ENCODE data around the gene NKAPD1. TPM values are rescaled to one million over a fixed set of nuclear protein-coding genes. Genes with fewer than 3 reads are reported as not detected.

NKAPD1 gene
- total RNA-seq, 1 experiment from 2014 or later = 27.5 TPM

GRCh38 chr11:112113539-112114457 lies 39.7 kb downstream of the NKAPD1 start:
- POLR2A ChIA-PET = interaction anchor here (0.6 to 3.3 kb wide), 16 partner anchors 15 to 112 kb away, joined by 3 to 11 read pairs (median 4); partner anchors contain the start of genes IL18, PTS and TIMM8B

GRCh38 chr11:112114460-112114859 lies 40.4 kb downstream of the NKAPD1 start:
- H3K9me3 Mint-ChIP-seq (ENCODE audit: unreplicated experiment) = no peaks in the 10 kb centered on the region
- no peak for TF ChIP-seq CTCF (IDR thresholded peaks at IDR 0.05; ENCODE audit: unreplicated experiment)
- H3K4me3 Mint-ChIP-seq (ENCODE audit: unreplicated experiment) = no peak overlapping the region
- POLR2A ChIA-PET = interaction anchor here (0.6 to 3.3 kb wide), 13 partner anchors 16 to 112 kb away, joined by 3 to 11 read pairs (median 5); partner anchors contain the start of genes PTS and TIMM8B
- DNase-seq (ENCODE audit: unreplicated experiment) = no peak
- H3K27me3 Mint-ChIP-seq (ENCODE audit: insufficient read depth, unreplicated experiment) = no peaks in the 10 kb centered on the region
- H3K36me3 Mint-ChIP-seq (ENCODE audit: insufficient read depth, unreplicated experiment) = no peaks in the 10 kb centered on the region
- intact Hi-C loops (cut with micrococcal nuclease) = no loop called here
- H3K4me1 Mint-ChIP-seq (ENCODE audit: insufficient read depth, unreplicated experiment) = no peaks in the 10 kb centered on the region
- no peak overlapping the region for H3K27ac Mint-ChIP-seq (ENCODE audit: low read depth, unreplicated experiment)
- no TSS peak for BruUV-seq (replicated peaks)
- CTCF ChIA-PET = interaction anchor here (0.6 to 7.4 kb wide), 20 partner anchors 8 to 167 kb away, joined by 3 to 130 read pairs (median 5); partner anchors contain the start of gene BCO2

More at GRCh38 chr11:112113539-112114457, 39.7 kb downstream of the NKAPD1 start:
- intact Hi-C loops (cut with micrococcal nuclease) = loop anchor here (1.0 kb wide), 3 partner anchors 62 to 167 kb away; partner anchors contain the start of gene BCO2
- Mint-ChIP-seq H3K4me1 (ENCODE audit: insufficient read depth, unreplicated experiment) (no peaks in the 10 kb centered on the region), H3K27ac (ENCODE audit: low read depth, unreplicated experiment) (no peak overlapping the region), H3K9me3 (ENCODE audit: unreplicated experiment) (no peaks in the 10 kb centered on the region), H3K4me3 (ENCODE audit: unreplicated experiment) (no peak overlapping the region), H3K36me3 (ENCODE audit: insufficient read depth, unreplicated experiment) (no peaks in the 10 kb centered on the region), H3K27me3 (ENCODE audit: insufficient read depth, unreplicated experiment) (no peaks in the 10 kb centered on the region)
- DNase-seq (ENCODE audit: unreplicated experiment) = peak; percentile 75
- no TSS peak for BruUV-seq (replicated peaks)
- TF ChIP-seq CTCF (IDR thresholded peaks at IDR 0.05; ENCODE audit: unreplicated experiment) = peak; percentile 73
- CTCF ChIA-PET = interaction anchor here (0.6 to 7.4 kb wide), 45 partner anchors 9 to 1931 kb away, joined by 3 to 130 read pairs (median 4); partner anchors contain the start of gene BCO2

GRCh38 chr11:112115386-112115785 lies 41.3 kb downstream of the NKAPD1 start:
- H3K4me1 Mint-ChIP-seq (ENCODE audit: insufficient read depth, unreplicated experiment) = peaks cover 6% of the 10 kb centered on the region
- H3K27me3 Mint-ChIP-seq (ENCODE audit: insufficient read depth, unreplicated experiment) = no peaks in the 10 kb centered on the region
- no peak for DNase-seq (ENCODE audit: unreplicated experiment)
- no TSS peak for BruUV-seq (replicated peaks)
- POLR2A ChIA-PET = interaction anchor here (0.6 to 2.5 kb wide), 5 partner anchors 16 to 111 kb away, joined by 3 to 8 read pairs (median 4); partner anchors contain the start of gene PTS
- H3K27ac Mint-ChIP-seq (ENCODE audit: low read depth, unreplicated experiment) = no peak overlapping the region
- no peak overlapping the region for H3K4me3 Mint-ChIP-seq (ENCODE audit: unreplicated experiment)
- no peaks in the 10 kb centered on the region for H3K36me3 Mint-ChIP-seq (ENCODE audit: insufficient read depth, unreplicated experiment)
- no peaks in the 10 kb centered on the region for H3K9me3 Mint-ChIP-seq (ENCODE audit: unreplicated experiment)
- intact Hi-C loops (cut with micrococcal nuclease) = no loop called here
- TF ChIP-seq CTCF (IDR thresholded peaks at IDR 0.05; ENCODE audit: unreplicated experiment) = no peak
- CTCF ChIA-PET = interaction anchor here (1.5 to 7.4 kb wide), 3 partner anchors 38 to 166 kb away, joined by 4 to 130 read pairs (median 6); no protein-coding TSS in a partner anchor

- Mint-ChIP-seq H3K4me1 (ENCODE audit: insufficient read depth, unreplicated experiment) (peaks cover 9% of the 10 kb centered on the region), H3K9me3 (ENCODE audit: unreplicated experiment) (no peaks in the 10 kb centered on the region), H3K4me3 (ENCODE audit: unreplicated experiment) (no peak overlapping the region), H3K36me3 (ENCODE audit: insufficient read depth, unreplicated experiment) (no peaks in the 10 kb centered on the region), H3K27me3 (ENCODE audit: insufficient read depth, unreplicated experiment) (no peaks in the 10 kb centered on the region), H3K27ac (ENCODE audit: low read depth, unreplicated experiment) (no peak overlapping the region)
- ChIA-PET CTCF (interaction anchor here (0.6 to 1.7 kb wide), 6 partner anchors 45 to 919 kb away, joined by 3 to 6 read pairs (median 4); partner anchors contain the start of gene BCO2), POLR2A (interaction anchor here (0.6 to 6.5 kb wide), 5 partner anchors 14 to 109 kb away, joined by 3 to 73 read pairs (median 4); partner anchors contain the start of genes SDHD and TIMM8B)
- TF ChIP-seq CTCF (IDR thresholded peaks at IDR 0.05; ENCODE audit: unreplicated experiment) = no peak
- DNase-seq (ENCODE audit: unreplicated experiment) = no peak
- intact Hi-C loops (cut with micrococcal nuclease) = no loop called here
- no TSS peak for BruUV-seq (replicated peaks)
Measured at GRCh38 chr11:112118176-112118575, 44.1 kb downstream of the NKAPD1 start.
